ENCODE data around the gene STAU1. TPM values are rescaled to one million over a fixed set of nuclear protein-coding genes. Genes with fewer than 3 reads are reported as not detected.

STAU1 gene
- total and polyA plus RNA-seq, 9 donors, result 37.2 to 113 (median 70.5) TPM

GRCh38 chr20:49133571-49133970 lies 54.6 kb downstream of the STAU1 start:
- Histone ChIP-seq H3K4me3 (no peak overlapping the region), H3K4me1 (ENCODE audit: insufficient read depth) (no peaks in the 10 kb centered on the region), H3K27me3 (no peaks in the 10 kb centered on the region), H3K9me3 (no peaks in the 10 kb centered on the region), H3K27ac (no peak overlapping the region), H3K36me3 (no peaks in the 10 kb centered on the region)
- 65 to 74% (median 72%) methylated on average over 3 of the region's 3 CpGs for WGBS, 3 donors
- DNase-seq, result no peak
- intact Hi-C loops (cut with DNase I), result loop anchor here in 3 of 4 donors (2.0 to 5.0 kb wide), 2 partner anchors 81 to 84 kb away; partner anchors contain the start of gene DDX27 (in 2 of the 3)
- TF ChIP-seq POLR2A (IDR thresholded peaks at IDR 0.05) (no peak), EP300 (IDR thresholded peaks at IDR 0.05) (no peak)
- TF ChIP-seq, protein P1, sequence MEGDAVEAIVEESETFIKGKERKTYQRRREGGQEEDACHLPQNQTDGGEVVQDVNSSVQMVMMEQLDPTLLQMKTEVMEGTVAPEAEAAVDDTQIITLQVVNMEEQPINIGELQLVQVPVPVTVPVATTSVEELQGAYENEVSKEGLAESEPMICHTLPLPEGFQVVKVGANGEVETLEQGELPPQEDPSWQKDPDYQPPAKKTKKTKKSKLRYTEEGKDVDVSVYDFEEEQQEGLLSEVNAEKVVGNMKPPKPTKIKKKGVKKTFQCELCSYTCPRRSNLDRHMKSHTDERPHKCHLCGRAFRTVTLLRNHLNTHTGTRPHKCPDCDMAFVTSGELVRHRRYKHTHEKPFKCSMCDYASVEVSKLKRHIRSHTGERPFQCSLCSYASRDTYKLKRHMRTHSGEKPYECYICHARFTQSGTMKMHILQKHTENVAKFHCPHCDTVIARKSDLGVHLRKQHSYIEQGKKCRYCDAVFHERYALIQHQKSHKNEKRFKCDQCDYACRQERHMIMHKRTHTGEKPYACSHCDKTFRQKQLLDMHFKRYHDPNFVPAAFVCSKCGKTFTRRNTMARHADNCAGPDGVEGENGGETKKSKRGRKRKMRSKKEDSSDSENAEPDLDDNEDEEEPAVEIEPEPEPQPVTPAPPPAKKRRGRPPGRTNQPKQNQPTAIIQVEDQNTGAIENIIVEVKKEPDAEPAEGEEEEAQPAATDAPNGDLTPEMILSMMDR (IDR thresholded peaks at IDR 0.05), result no peak

DNA sequence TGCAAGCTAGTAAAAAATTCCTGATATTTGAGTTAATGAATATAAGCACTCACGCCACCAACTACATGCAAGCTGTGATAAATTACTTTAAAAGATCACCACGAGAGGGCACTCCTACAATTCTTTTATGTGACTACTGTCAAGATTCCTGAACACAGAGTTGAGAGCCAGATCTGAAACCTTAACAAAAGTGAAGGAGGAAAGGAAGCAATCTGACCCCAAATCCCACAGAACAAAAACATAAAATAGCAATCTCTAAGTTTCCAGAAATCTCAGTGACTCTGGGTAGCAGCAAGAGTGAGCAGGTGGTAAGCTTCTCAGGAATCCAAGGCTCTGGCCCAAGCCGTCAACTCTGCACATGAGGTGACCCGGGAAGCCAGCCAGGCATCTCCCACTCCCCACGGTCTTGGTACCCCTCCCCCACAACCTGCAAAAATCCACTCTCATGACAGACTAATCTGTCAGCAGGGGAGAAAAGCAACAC lies 55.1 kb downstream of the STAU1 start:
- Histone ChIP-seq H3K27me3 (no peaks in the 10 kb centered on the region), H3K4me1 (ENCODE audit: insufficient read depth) (no peaks in the 10 kb centered on the region), H3K4me3 (no peak overlapping the region), H3K36me3 (no peaks in the 10 kb centered on the region), H3K27ac (no peak overlapping the region), H3K9me3 (no peaks in the 10 kb centered on the region)
- 10 to 16% (median 13%) methylated on average over 5 of the region's 5 CpGs for WGBS, 3 donors
- DNase-seq, result peak in 3 of 5 donors; percentile 37 to 46 (median 43)
- intact Hi-C loops (cut with DNase I), result loop anchor here (1.0 to 5.0 kb wide), 3 partner anchors 82 to 85 kb away; partner anchors contain the start of gene DDX27 (in 2 of the 4)
- TF ChIP-seq, protein P1 (IDR thresholded peaks at IDR 0.05), result peak; percentile 38 to 70 (median 68)
- TF ChIP-seq POLR2A (IDR thresholded peaks at IDR 0.05), result no peak

GRCh38 chr20:49123982-49124381 lies 64.2 kb downstream of the STAU1 start:
- intact Hi-C loops (cut with DNase I), result no loop called here
- Histone ChIP-seq H3K4me1 (ENCODE audit: insufficient read depth) (no peaks in the 10 kb centered on the region), H3K4me3 (no peak overlapping the region), H3K27ac (no peak overlapping the region), H3K36me3 (no peaks in the 10 kb centered on the region), H3K27me3 (no peaks in the 10 kb centered on the region), H3K9me3 (no peaks in the 10 kb centered on the region)
- no peak for TF ChIP-seq POLR2A (IDR thresholded peaks at IDR 0.05)
- no peak for TF ChIP-seq EP300 (IDR thresholded peaks at IDR 0.05)
- TF ChIP-seq, protein P1 (IDR thresholded peaks at IDR 0.05), result no peak
- 96 to 100% (median 97%) methylated on average over 10 of the region's 10 CpGs for WGBS, 3 donors
- DNase-seq, result no peak

DNA sequence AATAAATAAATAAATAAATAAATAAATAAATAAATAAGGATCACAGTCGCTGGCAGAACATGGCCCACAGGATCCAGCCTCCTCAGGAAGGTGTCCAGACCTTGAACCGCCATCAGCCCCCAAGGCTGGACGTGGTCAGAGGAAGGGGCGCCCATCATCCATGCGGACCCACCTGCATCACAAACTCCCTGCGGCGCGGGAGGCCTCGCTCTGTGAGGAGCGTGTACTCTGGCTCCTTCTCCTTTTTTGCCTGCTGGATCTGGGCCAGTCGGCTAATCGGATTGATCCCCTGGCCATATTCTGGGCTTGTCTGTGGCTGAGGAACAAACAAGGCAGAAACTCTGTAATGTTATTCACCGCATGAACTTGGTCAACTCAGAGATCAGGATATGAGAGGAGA lies 65.2 kb downstream of the STAU1 start:
- Histone ChIP-seq H3K36me3 (no peaks in the 10 kb centered on the region), H3K4me1 (ENCODE audit: insufficient read depth) (no peaks in the 10 kb centered on the region), H3K27me3 (no peaks in the 10 kb centered on the region), H3K4me3 (no peak overlapping the region), H3K9me3 (no peaks in the 10 kb centered on the region), H3K27ac (no peak overlapping the region)
- intact Hi-C loops (cut with DNase I), result no loop called here
- TF ChIP-seq EP300 (IDR thresholded peaks at IDR 0.05), result no peak
- TF ChIP-seq, protein P1 (IDR thresholded peaks at IDR 0.05), result no peak
- TF ChIP-seq POLR2A (IDR thresholded peaks at IDR 0.05), result no peak
- DNase-seq, result no peak
- WGBS, 3 donors, result 90 to 96% (median 93%) methylated on average over 13 of the region's 13 CpGs

Data from ovary (tissue), 9 donors.